ENCODE data around the gene SLC8A2.

The SLC8A2 gene

GRCh38 chr19:47435883-47436417 is 35.7 kb downstream of the SLC8A2 start:
- TF ChIP-seq CTCF (IDR thresholded peaks at IDR 0.05; ENCODE audit: borderline replicate concordance, insufficient read depth, low read depth, low read length) = no peak
- no peak overlapping the region for H3K4me3 ChIP-seq (ENCODE audit: low read depth, low read length)

- no peak for TF ChIP-seq CTCF (IDR thresholded peaks at IDR 0.05; ENCODE audit: borderline replicate concordance, insufficient read depth, low read depth, low read length)
- H3K4me3 ChIP-seq (ENCODE audit: low read depth, low read length) = no peak overlapping the region
Measured at GRCh38 chr19:47435196-47435595, 36.5 kb downstream of the SLC8A2 start.

GRCh38 chr19:47434088-47434487 is 37.6 kb downstream of the SLC8A2 start:
- no peak overlapping the region for H3K4me3 ChIP-seq (ENCODE audit: low read depth, low read length)
- TF ChIP-seq CTCF (IDR thresholded peaks at IDR 0.05; ENCODE audit: borderline replicate concordance, insufficient read depth, low read depth, low read length) = no peak

GRCh38 chr19:47433121-47433520 is 38.6 kb downstream of the SLC8A2 start:
- TF ChIP-seq CTCF (IDR thresholded peaks at IDR 0.05; ENCODE audit: borderline replicate concordance, insufficient read depth, low read depth, low read length) = no peak
- H3K4me3 ChIP-seq (ENCODE audit: low read depth, low read length) = no peak overlapping the region

GRCh38 chr19:47432499-47432898 is 39.2 kb downstream of the SLC8A2 start:
- no peak for TF ChIP-seq CTCF (IDR thresholded peaks at IDR 0.05; ENCODE audit: borderline replicate concordance, insufficient read depth, low read depth, low read length)
- no peak overlapping the region for H3K4me3 ChIP-seq (ENCODE audit: low read depth, low read length)

GRCh38 chr19:47432091-47432490 is 39.6 kb downstream of the SLC8A2 start:
- no peak overlapping the region for H3K4me3 ChIP-seq (ENCODE audit: low read depth, low read length)
- TF ChIP-seq CTCF (IDR thresholded peaks at IDR 0.05; ENCODE audit: borderline replicate concordance, insufficient read depth, low read depth, low read length) = no peak

- TF ChIP-seq CTCF (IDR thresholded peaks at IDR 0.05; ENCODE audit: borderline replicate concordance, insufficient read depth, low read depth, low read length) = no peak
- H3K4me3 ChIP-seq (ENCODE audit: low read depth, low read length) = no peak overlapping the region
Measured at GRCh38 chr19:47430041-47430802, 41.5 kb downstream of the SLC8A2 start.

Data from GM12875 (cell line).